HPDE6-E6E7 (cell line): ENCODE data around the gene TMTC2.

Experiments
- DNase-seq: peaks from one replicate; pipeline ENCODE4 v3.0.0; 2011; ENCODE audit warnings: missing footprints; ENCODE audit errors: extremely low spot score

Gene TMTC2

DNA sequence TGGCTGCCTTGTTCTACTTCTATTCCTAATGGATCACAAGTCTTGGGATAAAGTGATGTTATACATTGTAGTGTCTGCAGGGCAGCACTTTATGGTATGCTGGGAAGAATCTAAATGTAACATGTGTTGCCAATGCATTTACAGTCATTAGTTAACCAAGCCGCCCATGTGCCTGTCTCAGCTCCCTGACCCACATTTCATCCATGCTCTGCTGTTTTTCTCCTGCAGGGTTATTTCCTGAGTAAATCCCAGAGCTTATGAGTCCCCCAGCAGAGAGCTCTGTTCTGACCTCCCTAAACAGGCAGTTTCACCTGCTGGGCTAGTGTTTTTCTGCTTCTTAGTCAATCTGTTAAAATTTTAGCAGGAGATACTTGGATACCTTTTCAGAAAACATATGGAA lies 4.4 kb upstream of the TMTC2 start:
- no peak for DNase-seq

DNA sequence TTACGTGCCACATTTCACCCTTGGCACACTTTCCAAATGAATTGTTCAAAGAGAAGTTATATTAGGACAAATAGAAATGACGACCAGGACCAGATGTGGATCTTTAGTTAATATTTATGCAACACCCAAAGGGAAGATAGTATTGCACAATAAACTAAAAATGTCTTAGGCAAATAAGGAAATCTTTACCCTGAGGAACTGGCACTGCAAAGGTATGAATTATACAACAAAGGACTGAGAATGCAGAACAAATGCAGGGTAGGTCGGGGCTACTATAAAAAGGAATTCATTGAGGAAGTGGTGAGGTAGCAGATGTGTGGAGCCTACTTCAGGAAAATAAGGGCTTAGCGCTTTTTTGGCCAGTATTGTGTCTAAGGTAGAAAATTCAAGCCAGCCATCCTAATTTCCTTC lies 3.9 kb upstream of the TMTC2 start:
- DNase-seq: no peak

DNA sequence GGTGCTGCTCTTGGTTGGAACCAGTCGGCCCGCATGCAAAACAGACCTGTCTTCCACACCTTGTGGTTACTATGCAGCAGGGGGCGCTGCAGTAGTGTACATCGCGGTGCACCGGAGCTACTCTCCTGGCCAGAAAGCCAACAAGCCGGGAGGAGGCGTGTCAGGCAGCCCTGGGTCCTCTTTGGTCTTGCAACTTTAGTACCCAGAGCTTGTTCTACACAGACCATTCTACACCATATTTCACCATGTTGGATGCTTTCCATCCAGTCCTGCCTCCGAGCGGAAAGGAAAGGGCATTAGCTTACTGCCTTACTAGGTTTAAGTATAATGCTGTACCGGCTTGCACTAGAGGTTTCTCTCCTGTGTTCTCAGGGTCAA lies 927 bp upstream of the TMTC2 start:
- peak; percentile 80 for DNase-seq

DNA sequence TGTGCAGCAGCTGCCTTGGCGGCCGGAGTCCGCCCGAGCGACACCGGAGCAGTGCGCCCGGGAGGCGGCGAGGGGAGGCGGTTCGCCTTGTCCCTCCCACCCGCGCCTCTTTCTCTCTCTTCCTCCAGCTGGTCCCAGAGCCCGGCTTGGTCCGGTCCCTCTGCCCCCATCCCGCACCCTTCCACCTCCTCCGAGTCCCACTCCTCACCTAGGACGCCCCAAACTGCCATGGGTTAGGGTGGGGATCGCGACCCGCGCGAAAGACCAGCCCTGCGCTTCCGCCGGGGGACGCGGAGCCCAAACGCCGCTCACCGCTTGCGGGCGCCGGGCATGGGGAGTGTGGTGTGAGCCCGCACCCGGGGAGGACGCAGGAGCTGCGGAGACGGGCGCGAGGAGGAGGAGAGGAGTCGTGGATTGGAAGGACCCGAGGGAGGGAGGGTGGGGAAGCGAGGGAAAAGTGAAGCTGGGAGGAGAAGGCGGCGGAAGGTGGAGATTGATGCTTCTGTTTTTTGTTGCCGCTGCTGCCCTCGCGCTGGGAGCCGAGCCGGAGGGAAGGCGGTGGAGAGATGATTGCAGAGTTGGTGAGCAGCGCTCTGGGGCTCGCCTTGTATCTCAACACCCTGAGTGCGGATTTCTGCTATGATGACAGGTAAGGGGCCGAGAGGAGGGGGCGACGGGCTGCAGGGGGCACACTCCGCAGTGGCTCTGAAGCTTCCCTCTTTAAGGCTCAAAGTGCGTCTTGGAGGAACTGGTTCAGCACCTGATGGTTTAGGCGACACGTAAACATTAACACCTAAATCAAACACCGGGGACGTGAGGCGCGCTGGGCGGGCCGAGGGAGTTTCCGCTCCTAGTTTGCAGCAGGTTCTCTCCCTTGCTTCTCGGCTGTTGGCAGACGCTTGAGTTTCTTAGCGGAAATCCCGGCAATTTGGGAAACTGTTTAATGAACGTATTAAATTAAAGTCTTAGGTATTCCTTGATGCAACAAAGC lies 610 bp downstream of the TMTC2 start:
- DNase-seq: peak; percentile 42

DNA sequence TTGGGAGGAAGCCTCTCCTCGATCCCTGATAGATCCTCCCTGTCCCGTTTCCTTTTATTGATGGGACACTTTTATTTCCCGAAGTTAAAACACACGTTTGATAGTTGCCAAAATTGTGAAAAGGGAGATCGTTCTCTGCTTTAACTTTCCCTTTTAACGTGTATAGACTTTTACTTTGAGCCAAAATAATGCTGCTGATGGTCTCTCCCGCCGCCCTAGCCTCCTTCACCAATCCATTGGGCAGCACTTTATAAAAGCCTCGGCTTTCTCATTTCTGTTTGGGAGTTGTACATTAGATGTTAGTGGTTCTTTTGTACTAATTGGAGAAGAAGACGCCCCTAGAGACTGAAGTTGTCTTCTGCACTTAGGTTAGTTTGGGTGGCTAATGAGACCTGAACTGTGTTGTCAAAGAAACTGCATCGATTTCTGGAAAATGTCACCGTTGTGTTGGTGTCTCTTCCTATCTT lies 1.4 kb downstream of the TMTC2 start:
- DNase-seq: no peak

DNA sequence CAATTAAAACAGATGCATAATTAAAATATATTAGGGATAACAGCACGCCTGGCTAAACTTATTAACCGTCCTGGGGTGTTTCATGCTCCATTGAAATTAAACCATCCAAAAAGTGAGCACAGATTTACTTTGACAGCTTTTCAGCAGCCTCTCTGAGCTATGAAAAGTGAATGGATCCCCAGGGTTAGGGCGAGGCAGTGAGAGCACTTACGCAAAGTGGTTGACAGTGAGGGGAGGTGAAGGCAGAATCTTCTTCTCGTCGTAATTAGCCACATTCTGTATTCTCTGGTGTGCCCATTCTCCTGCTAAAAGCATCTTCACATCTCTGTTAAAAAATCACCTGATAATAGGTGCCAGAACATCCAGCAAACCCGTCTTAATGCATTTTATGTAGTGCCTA lies 1.9 kb downstream of the TMTC2 start:
- no peak for DNase-seq

DNA sequence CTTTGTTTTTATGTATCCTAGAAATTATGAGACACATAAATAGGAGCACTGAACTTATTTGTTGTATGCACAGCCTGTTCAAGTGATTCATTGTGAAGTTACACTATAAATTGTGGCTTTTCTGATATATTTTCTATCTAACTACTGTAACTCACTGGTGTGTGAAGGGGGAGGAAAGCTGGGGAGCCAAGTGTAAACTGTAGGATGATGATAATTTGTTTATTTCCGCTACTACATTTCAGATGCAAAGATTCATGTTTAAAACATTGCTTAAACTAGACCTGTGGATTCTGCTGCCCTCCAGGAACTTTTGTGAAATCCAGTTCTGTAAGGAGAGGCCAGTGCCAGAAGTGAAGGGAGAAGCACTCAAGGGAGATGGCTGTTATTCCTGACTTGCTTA lies 3.3 kb downstream of the TMTC2 start:
- no peak for DNase-seq

DNA sequence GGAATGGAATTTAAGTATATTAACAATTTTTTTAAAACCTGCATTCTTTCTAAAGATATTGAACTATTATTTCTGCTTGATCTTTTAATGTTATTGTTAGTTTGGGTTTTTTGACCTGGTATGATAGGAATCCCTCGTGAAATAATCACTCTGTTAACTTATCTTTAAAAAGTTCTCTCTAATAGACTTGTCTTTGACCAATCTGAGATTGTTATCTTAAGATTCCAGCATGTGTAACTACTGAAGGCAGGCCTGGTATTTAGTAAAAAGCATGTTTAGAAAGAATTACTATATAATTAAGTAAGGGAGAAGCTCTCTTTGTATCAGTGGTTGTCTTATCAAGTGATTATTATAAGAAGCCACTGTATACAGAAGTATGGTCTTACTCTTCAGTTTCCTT lies 4.8 kb downstream of the TMTC2 start:
- DNase-seq: no peak

DNA sequence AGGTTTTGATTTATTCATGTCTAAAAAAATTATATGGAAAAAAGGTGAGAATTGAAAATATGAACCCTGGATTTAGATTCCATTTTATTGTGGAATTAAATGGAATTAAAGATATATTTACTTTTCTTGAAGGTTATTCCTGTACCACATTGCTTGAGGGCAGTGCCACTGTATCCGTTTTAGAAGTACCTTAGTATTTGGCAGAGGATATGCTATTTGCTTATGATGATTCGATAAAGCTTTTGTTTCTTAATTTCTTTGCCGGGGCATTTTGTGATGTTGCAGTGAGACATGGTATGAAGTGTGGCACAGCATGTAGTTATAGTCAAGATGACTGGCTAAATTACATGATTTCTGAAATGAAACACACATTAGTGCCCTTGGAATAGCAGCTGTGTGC lies 7.6 kb downstream of the TMTC2 start:
- no peak for DNase-seq

DNA sequence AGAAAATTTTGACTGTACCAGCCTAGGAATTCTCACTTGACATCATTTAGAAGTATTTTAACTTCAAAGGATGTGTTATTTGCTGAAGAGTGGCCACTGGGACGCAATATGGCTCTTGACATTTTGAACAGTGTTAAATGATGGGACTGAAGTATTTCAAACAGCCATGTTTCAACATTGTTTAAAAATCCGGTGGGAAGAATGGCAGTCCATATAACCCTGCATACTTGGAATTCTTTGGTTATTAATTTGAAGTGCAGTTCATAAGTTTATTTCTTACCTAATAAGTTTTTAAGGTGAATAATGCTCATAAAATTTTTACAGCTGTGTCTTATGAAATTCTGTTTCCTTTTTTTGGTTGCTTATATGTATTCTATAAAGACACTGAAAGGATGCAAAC lies 8.3 kb downstream of the TMTC2 start:
- no peak for DNase-seq

DNA sequence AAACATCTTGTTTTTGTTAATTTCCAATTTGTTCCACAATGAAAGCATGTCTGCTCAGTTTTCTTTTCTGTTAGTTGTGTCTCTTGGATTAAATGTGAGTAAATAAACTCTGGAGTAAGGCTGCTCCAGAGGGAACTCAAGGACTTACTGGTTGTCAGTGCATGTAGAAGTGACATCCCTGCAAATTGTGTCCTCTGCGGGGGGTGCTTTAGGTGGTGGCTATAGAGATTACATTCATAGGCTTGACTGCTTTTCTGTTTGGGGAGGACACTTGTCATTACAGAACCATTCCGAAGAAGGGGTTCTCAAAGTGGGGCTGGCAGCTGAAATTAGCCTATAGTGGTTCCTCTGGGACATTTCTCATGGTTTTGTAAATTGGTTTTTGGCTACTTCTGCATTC lies 8.8 kb downstream of the TMTC2 start:
- DNase-seq: no peak

DNA sequence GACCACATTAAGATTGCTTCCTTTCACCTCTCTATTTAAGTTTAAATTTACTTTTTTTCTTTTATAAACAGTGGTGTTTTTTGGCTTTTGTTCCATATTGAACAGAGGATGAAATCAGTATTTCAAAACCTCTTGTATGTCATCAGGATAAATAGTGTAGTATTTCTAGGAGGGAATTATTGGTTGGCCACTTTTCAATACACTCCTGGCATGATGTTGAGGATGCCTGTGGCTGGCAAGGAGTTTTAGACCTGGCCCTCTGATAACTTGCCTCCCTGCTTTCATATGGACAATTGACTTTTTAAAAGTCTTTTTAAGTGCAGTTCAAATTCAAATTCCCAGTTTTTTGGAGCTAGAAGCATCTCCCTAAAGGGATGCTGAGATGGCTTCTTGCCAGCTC lies 9.8 kb downstream of the TMTC2 start:
- no peak for DNase-seq

DNA sequence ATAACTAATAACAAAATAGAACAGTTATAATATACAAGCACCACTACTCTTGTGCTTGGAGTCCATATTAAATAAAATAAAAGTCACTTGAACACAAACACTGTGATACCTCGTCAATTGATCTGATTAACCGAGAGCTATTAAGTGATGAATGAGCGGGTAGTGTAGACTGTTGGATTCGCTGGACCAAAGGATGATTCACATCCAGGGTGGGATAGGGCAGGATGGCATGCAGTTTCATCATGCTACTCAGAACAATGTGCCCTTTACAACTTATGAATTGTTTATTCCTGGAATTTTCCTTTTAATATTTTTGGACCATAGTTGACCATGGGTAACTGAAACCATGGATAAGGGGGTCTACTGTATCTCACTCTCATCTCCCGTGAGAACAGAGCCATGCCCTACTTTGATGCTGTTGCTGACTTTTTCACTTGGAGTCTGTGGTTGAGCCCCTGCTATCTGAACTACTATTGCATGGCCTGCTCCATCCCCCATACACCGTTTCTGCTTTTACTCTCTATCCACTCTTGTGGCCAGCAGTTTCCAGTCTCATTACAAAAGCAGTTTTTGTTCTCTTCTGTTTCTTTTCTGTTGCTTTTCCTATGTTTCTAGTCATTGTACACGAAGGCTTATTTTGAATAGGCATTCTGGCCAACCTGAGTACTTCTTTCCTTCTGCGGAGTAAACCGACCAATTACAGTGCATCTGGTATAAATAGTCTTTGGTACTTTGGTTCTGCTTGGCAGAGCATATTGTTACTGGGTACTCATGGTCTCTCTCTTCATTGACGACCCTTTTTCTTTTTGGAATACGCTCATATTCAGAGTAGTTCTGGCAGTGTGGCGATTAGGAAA lies 12.2 kb downstream of the TMTC2 start:
- DNase-seq: no peak

DNA sequence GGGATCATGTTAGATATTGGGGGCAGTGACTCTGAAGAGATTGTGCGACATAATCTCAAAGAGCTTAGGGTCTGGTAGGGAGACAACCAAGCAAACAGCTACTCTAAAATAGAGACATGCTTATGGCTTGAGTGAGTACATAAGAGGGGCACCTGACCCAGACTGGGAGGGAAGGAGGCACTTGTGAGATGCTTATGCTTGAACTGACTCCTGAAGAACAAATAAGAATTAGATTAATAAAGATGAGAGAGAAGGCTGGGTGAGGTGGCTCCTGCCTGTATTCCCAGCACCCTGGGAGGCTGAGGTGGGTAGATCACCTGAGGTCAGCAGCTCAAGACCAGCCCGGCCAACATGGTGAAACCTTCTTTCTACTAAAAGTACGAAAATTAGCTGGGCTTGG lies 19.1 kb downstream of the TMTC2 start:
- no peak for DNase-seq

DNA sequence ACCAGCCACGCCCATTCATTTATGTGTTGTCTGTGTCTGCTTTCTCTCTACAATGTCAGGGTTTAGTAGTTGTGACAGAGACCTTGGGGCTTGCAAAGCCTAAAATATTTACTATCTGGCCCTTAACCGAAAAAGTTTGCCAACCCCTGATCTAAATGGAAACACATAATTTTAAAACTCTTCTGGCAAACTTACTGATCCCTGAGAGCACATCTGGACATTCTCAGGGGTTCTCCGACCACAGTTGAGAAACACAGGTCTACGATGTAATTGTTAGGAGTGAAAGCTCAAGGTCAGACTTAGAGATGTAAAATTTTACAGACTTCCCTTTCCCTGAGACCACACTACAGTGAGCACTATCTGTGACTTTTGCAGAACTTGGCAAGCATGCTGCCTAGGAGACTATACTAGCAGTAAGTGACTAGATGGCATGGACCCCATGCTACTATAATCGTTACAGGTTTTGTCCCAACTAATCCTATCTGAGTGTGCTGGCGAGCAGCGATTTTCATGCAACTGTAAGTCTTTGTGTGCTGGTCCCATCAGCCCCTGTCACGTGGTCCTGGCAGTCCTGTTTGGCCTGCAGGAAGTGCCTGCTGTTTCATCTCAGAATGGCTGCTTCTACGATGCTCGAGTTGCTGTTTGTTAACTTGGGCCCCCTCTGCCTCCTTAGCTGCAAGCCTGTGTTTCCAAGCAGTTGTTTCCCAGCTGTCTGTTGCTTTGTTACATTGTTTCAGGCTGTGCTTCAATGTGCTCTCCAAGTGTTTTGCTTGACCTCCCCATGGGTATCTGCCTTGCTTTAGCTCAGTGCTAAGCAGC lies 21.6 kb downstream of the TMTC2 start:
- DNase-seq: no peak

DNA sequence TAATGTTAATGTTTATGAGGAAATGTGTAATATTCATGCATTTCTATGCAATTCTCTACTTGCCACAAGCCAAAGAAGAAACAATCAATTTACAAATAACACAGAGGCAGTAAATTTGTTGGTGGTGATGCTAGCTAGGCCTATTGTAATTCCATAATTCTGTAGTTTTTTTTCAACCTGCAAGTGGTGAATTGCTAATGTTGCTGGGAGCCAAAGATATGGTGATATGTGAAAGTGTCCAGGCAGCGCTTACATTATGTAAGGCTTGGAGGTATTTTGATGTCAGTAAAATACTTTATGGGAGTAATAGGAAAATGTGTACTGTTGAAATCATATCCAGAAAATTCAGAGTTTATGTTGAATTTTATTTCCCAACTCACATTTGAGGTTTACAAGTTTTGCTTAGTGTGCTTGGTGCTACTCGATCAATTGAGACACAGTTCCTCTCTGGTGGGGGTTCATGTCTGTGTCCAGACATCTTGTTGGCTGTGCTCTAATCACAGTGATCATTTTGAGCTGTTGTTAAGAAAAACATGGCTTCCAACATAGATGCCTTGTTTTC lies 23.2 kb downstream of the TMTC2 start:
- DNase-seq: no peak

DNA sequence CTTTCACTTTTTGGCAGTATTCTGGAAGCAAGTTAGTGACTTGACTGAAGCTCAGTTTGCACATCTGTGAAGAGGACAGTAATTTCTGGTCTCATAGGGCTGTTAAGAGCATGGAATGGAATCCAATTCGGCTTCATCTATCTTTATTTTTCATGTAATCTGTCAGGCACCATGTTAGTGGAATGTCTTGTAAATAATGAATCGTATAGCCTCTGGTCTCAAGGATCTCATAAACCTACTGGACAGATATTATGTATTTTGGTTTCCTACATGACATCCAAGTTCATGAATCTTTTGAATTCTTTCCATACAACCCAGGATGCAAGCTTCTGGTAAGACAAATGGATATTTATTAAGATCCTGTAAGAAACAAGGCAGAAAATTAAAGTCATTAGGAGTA lies 24.0 kb downstream of the TMTC2 start:
- no peak for DNase-seq

DNA sequence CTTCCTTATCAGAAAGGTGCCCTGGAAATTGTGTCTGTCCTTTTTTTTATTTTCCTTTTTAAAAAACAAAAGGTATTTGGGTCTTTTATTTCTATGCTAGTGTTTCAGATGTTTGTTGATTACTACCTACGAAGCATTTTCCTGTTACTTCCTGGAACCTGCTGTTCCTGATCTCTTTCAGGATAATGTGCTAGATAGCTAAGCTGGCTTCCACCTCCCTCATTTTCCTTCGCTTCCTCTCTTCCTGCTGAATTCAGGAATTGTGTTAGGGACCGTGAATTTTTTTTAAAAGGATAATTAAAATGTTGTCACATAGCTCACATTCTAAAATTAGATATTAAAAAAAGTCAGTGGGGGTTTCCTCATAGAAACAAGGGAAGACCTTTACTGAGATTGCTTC lies 27.7 kb downstream of the TMTC2 start:
- no peak for DNase-seq

DNA sequence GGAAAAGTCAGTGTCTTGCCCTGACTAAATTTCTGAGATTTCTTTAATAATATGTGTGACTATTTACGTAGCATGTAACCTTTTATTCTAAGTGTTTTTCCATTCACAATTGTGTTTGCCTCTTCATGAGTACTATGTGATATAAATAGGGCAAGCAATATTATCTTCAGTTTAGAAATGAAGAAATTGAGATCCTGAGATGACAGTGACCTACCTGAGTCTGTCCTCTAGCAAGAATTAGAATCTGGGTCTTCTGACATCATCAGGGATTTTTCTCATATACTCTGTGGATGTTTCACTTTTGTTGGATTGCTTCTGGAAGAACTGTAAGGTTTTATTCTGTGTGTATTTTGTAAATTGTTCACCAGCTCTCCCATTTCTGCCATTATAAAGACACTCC lies 35.0 kb downstream of the TMTC2 start:
- DNase-seq: no peak

DNA sequence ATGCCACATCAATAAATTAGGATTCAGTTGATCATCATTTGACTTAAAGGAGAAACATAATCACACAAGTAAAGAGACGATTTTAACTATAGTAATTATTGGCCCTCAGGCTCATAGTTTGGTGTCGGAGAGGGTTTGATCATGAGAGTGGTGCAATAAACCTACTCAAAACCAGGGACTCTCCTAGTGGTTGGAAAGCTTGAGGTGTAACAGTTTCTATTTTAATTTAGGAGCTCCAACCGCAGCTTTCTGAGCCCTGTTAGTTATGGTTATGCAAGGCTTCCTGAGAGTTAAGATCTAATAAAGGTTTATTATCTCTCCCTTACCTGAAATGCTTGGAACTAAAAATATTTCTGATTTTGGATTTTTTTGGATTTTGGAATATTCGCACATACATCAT lies 36.4 kb downstream of the TMTC2 start:
- no peak for DNase-seq

DNA sequence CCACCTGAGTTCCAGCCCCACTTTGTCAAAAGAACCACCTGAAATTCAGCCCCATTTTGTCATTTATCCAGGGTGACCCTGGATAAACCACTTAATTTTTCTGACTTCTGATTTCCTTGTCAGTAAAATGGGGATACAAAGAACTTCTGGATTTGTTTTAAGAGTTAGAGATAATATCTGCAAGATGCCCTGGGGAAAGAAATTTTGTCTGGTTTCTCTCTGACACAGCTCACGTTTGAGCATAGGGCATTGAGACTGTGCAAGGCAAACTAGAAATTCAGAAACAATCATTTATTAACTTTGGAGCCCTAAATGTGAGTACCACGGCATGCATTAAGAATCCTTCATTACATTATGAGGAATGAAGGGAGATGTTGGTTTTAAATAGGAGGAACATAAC lies 37.2 kb downstream of the TMTC2 start:
- no peak for DNase-seq

DNA sequence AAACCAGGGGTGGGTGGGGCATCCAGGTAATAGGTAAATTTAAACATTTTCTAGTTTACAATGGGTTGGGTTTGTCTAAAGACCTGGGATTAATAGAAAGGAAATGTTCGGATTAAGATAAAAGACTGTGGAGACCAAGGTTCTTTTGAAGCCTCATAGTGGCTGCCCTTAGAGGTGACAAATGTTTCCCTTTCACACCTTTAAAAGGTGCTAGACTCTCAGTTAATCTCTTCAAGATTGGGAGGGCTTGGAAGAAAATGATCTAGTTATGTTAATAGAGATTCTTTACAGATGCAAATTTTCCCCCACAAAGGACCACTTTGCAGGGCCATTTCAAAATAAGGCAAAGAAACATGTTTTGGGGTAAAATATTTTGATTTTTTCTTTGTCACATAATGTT lies 39.0 kb downstream of the TMTC2 start:
- DNase-seq: no peak
